SIG-M5 (cell line): Measurements from ENCODE around the gene BUB1B.
"Not testable (repeated sequence)": the region's sequence is repeated elsewhere in the genome, so short reads cannot be mapped to it uniquely, and the experiment has no call there.

Source experiments
- DNase-seq: peaks from one replicate; lab custom pipeline; 2025; lab: John Stamatoyannopoulos, UW

Gene BUB1B, protein sequence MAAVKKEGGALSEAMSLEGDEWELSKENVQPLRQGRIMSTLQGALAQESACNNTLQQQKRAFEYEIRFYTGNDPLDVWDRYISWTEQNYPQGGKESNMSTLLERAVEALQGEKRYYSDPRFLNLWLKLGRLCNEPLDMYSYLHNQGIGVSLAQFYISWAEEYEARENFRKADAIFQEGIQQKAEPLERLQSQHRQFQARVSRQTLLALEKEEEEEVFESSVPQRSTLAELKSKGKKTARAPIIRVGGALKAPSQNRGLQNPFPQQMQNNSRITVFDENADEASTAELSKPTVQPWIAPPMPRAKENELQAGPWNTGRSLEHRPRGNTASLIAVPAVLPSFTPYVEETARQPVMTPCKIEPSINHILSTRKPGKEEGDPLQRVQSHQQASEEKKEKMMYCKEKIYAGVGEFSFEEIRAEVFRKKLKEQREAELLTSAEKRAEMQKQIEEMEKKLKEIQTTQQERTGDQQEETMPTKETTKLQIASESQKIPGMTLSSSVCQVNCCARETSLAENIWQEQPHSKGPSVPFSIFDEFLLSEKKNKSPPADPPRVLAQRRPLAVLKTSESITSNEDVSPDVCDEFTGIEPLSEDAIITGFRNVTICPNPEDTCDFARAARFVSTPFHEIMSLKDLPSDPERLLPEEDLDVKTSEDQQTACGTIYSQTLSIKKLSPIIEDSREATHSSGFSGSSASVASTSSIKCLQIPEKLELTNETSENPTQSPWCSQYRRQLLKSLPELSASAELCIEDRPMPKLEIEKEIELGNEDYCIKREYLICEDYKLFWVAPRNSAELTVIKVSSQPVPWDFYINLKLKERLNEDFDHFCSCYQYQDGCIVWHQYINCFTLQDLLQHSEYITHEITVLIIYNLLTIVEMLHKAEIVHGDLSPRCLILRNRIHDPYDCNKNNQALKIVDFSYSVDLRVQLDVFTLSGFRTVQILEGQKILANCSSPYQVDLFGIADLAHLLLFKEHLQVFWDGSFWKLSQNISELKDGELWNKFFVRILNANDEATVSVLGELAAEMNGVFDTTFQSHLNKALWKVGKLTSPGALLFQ

GRCh38 chr15:40160689-40161688 lies at the start of gene BUB1B:
BUB1B (plus strand) TSS chr15:40161069; CDS start chr15:40161221, 152 bp downstream.
- DNase-seq = peak; percentile 81

DNA sequence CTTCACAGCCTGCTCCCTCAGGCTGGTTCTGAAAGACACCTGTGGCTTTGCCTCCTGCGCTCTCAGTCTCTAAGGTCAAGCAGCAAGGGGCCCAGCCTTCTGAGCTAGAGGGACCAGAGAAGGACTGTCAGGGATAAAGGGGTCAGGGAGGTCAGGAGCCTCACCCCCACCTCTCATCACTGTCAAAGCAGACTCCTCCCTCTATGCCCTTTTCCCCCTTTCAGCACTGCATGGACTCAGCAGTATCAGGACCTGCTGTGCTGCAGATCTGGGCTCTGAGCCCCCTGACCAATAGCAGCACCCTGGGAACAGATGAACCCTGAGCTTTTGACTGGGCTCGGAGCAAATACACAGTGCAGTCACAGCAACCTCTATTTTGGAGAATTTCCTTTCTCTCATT lies 49.0 kb upstream of the BUB1B start:
- DNase-seq = no peak

DNA sequence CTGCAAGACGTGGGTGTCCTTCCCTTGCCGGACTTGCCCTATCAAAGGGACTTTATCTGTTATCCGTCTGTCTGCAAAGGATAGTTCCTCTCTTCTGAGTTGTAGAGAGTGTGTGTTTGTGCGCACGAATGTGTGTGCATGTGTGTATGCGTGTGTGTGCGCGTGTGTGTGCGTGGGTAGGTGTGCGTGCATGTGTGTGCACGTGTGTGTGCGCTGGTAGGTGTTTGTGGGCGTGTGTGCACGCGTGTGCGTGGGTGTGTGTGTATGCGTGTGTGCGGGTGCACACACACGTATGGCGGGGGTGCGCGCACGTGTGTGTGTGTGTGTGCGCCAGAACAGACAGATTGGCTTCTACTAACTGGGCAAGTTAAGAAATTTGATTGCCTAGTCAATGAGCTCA lies 48.1 kb upstream of the BUB1B start:
- DNase-seq = no peak

DNA sequence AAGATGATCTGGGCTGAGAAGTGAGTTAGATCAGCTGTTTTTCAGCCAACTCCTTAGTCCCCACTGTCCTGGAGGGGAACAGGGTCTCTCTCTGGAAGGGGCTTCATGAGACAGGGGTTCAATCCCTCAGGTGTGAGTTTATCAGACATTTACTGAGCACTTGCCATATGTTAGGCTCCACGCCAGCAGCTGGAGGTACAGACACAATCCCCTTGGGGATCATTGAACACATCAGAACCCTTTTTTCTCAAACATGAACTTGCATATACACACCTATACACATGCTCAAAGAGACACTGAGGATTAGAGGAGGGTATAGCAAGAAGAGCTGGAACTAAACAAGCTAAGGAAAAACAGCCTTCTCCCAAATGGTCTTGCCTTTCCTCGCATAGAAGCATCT lies 46.7 kb upstream of the BUB1B start:
- DNase-seq = no peak

DNA sequence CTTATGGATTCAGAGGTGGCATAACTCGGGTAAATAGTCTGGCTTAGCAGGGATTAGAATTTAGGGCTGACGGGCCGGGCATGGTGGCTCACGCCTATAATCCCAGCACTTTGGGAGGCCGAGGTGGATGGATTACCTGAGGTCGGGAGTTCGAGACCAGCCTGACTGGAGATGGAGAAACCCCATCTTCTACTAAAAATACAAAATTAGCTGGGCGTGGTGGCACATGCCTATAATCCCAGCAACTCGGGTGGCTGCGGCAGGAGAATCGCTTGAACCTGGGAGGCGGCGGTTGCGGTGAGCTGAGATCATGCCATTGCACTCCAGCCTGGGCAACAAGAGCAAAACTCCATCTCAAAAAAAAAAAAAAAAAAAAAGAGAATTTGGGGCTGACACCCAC lies 45.8 kb upstream of the BUB1B start:
- DNase-seq = not testable (repeated sequence)

- peak; percentile 52 for DNase-seq
Measured at GRCh38 chr15:40115670-40116093, 45.2 kb upstream of the BUB1B start.

DNA sequence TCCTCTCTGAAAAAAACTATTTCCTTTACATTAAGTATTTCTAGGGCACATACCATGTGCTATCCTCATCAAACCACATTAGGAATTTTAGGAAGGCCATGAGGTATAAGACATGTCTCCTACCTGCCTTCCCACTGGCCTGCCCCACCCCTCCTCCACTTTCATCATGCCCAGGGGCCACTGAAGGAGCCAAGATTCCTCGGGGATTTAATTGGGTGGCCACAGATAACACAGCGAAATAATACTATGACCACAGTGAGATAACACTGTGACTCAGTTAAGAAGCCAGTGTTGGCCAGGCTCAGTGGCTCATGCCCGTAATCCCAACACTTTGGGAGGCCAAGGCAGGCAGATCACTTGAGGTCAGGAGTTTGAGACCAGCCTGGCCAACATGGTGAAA lies 42.4 kb upstream of the BUB1B start:
- DNase-seq = no peak

- no peak for DNase-seq
Measured at GRCh38 chr15:40121911-40122638, 38.8 kb upstream of the BUB1B start.

- not testable (repeated sequence) for DNase-seq
Measured at GRCh38 chr15:40122989-40123388, 37.9 kb upstream of the BUB1B start.

- DNase-seq = not testable (repeated sequence)
Measured at GRCh38 chr15:40123863-40124262, 37.0 kb upstream of the BUB1B start.

- not testable (repeated sequence) for DNase-seq
Measured at GRCh38 chr15:40124333-40124732, 36.5 kb upstream of the BUB1B start.

GRCh38 chr15:40124807-40125285 lies 36.0 kb upstream of the BUB1B start:
- DNase-seq = not testable (repeated sequence)

- no peak for DNase-seq
Measured at GRCh38 chr15:40125950-40126349, 34.9 kb upstream of the BUB1B start.

DNA sequence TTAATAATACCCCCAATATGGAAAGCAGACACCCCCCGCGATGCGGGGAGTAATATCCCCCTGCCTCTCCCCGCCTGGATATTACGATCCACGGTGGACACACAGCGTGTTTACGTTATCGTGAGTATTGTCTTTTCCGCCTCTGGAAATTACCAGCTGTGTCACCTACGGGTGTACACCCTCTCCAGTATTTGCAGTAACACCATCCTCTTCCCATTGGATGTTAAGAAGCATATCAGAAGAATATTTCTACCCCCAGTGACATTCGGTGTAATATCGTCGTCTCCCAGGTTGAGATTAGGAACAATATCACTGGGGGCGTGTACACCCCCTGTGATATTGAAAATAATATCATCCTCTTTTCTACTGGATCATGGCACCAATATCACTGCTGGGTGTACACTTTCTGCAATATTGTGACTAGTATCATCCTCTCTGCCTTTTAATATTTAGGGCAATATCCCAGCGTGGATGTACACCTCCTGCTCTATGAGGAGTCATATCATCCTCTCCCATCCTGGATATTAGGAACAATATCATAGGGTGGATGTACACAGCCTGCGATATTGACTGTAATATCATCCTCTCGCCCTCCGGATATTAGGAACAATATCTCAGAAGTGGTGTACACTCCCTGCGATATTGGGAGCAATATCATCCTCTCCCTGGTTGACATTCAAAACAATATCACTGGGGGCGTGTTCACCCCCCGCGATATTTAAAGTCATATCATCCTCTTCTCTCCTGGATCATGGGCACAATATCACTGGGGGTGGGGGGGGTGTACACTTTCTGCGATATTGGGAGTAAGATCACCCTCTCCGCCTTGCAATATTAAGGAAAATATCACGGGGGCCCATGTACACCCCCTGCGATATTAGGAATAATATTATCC lies 31.9 kb upstream of the BUB1B start:
- DNase-seq = no peak

DNA sequence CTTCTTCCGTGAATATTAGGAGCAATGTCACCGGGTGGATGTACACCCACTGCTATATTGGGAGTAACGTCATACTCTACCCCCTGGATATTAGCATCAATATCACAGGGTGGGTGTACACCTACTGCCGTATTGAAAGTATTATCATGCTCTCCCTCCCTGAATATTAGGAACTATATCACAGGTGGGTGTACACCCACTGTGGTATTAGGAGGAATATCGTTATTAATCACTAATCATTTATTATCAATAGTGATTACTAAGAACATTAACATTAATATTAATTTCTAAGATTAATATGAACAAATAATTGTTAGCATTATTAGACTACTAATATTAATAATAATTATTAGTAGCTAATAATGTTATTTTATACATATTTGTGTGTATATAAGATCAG lies 30.8 kb upstream of the BUB1B start:
- DNase-seq = no peak

DNA sequence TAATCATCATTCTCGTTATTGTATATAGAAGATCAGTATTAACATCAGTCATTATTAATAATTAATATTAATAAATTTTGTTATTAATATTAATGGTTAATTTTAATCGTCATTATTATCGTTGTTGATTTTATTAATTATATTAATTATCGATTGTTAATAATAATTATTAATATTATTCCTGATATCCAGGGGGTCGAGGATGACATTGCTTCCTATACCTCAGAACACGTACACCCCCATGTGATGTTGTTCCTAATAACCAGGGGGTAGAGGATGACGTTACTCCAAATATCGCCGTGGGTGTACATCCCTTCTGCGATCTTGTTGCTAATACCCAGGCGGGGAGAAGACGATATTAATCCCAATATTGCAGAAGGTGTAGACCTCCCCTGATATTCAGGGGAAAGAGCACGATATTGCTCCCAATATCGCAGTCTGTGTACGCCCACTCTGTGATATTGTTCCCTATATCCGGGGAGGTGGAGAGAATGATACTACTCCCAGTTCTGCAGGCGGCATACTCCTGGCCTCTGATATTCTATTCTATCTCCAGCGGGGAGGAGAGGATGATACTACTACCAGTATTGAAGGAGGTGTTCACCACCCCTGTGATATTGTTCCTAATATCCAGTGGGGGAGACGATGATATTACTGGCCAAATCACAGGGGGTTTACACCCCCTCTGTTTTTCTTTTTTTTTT lies 29.9 kb upstream of the BUB1B start:
- no peak for DNase-seq

DNA sequence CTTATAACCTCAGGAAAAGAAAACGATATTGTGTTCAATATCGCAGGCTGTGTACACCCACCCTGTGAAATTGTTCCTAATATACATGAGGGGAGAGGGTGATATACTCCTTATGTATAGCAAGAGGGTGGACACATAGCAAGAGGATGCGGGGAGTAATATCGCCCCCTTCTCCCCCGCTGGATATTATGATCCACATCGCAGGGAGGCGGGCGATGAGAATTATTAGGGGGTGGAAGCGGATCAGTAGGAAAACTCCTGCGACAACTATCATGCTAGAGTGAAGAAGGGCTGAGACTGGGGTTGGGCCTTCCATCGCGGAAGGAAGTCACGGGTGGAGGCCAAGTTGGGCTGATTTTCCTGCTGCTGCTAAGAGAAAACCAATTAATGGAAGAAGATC lies 27.3 kb upstream of the BUB1B start:
- no peak for DNase-seq

GRCh38 chr15:40134885-40135284 lies 26.0 kb upstream of the BUB1B start:
- no peak for DNase-seq
